DMS53 (cell line): ENCODE results near the gene GFRA1.

Source experiments
- DNase-seq: peaks from one replicate; lab custom pipeline; 2025; lab: John Stamatoyannopoulos, UW

The GFRA1 gene

GRCh38 chr10:116270771-116271592 lies 2.0 kb downstream of the GFRA1 start:
- DNase-seq = peak; percentile 19

GRCh38 chr10:116270126-116270770 lies 2.8 kb downstream of the GFRA1 start:
- DNase-seq = no peak

- no peak for DNase-seq
Observed at GRCh38 chr10:116269619-116270018, 3.4 kb downstream of the GFRA1 start.

- DNase-seq = peak; percentile 4
Observed at GRCh38 chr10:116268976-116269375, 4.0 kb downstream of the GFRA1 start.

- DNase-seq = no peak
Observed at GRCh38 chr10:116265686-116266085, 7.3 kb downstream of the GFRA1 start.

GRCh38 chr10:116263870-116264655 lies 8.9 kb downstream of the GFRA1 start:
- peak; percentile 60 for DNase-seq

- no peak for DNase-seq
Observed at GRCh38 chr10:116262678-116263077, 10.3 kb downstream of the GFRA1 start.

GRCh38 chr10:116260599-116260998 lies 12.4 kb downstream of the GFRA1 start:
- no peak for DNase-seq

GRCh38 chr10:116259638-116260037 lies 13.4 kb downstream of the GFRA1 start:
- DNase-seq = no peak

GRCh38 chr10:116257785-116258184 lies 15.2 kb downstream of the GFRA1 start:
- DNase-seq = no peak

GRCh38 chr10:116256752-116257259 lies 16.2 kb downstream of the GFRA1 start:
- no peak for DNase-seq

GRCh38 chr10:116255886-116256751 lies 16.9 kb downstream of the GFRA1 start:
- DNase-seq = no peak

- no peak for DNase-seq
Observed at GRCh38 chr10:116254422-116255155, 18.4 kb downstream of the GFRA1 start.

GRCh38 chr10:116253716-116254115 lies 19.3 kb downstream of the GFRA1 start:
- no peak for DNase-seq

GRCh38 chr10:116251602-116252395 lies 21.2 kb downstream of the GFRA1 start:
- peak; percentile 60 for DNase-seq

- no peak for DNase-seq
Observed at GRCh38 chr10:116247691-116248090, 25.3 kb downstream of the GFRA1 start.

GRCh38 chr10:116246263-116246662 lies 26.7 kb downstream of the GFRA1 start:
- DNase-seq = no peak

GRCh38 chr10:116245156-116245555 lies 27.9 kb downstream of the GFRA1 start:
- no peak for DNase-seq

- no peak for DNase-seq
Observed at GRCh38 chr10:116241642-116242410, 31.2 kb downstream of the GFRA1 start.
